Osteocyte (in vitro differentiated cells): ENCODE measurements around the gene MRPL41. TPM values are rescaled to one million over a fixed set of nuclear protein-coding genes. Genes with fewer than 3 reads are reported as not detected.
"Not testable (repeated sequence)": the region's sequence is repeated elsewhere in the genome, so short reads cannot be mapped to it uniquely, and the experiment has no call there.

Experiments
- DNase-seq: peaks from one replicate; pipeline ENCODE4 v3.0.0; 2021; ENCODE audit warnings: mixed read lengths; ENCODE audit not compliant: unreplicated experiment; ENCODE audit errors: extremely low spot score
- H3K27ac Mint-ChIP-seq: one replicate; pipeline ENCODE4 v1.8.0; 2021; ENCODE audit warnings: mild to moderate bottlenecking, mixed read lengths; ENCODE audit not compliant: unreplicated experiment
- H3K27me3 Mint-ChIP-seq: one replicate; pipeline ENCODE4 v1.8.0; 2021; ENCODE audit warnings: mixed read lengths; ENCODE audit not compliant: unreplicated experiment
- H3K36me3 Mint-ChIP-seq: one replicate; pipeline ENCODE4 v1.8.0; 2021; ENCODE audit warnings: mixed read lengths; ENCODE audit not compliant: unreplicated experiment
- H3K4me1 Mint-ChIP-seq: one replicate; pipeline ENCODE4 v1.8.0; 2021; ENCODE audit warnings: mixed read lengths; ENCODE audit not compliant: unreplicated experiment
- H3K4me3 Mint-ChIP-seq: one replicate; pipeline ENCODE4 v1.8.0; 2021; ENCODE audit warnings: mild to moderate bottlenecking, moderate library complexity, mixed read lengths; ENCODE audit not compliant: unreplicated experiment
- H3K9me3 Mint-ChIP-seq: one replicate; pipeline ENCODE4 v1.8.0; 2021; ENCODE audit warnings: mixed read lengths; ENCODE audit not compliant: unreplicated experiment
- CTCF ChIP-seq: fragments of 200-600 bp; sonication (generic); IDR thresholded peaks from 2 replicates; pipeline ENCODE4 v1.5.0; 2021; ENCODE audit warnings: antibody characterized with exemption, mild to moderate bottlenecking, moderate library complexity
- total RNA-seq: library from RNA; stranded (reverse); gene quantifications from 2 replicates; pipeline ENCODE4 v1.2.1, GENCODE V29; 2021

Gene MRPL41
- total RNA-seq, 1 donor from 2014 or later = 53.8 TPM

GRCh38 chr9:137558127-137558526 is 6.4 kb downstream of the MRPL41 start:
- Mint-ChIP-seq H3K27ac (no peak overlapping the region), H3K27me3 (no peaks in the 10 kb centered on the region), H3K9me3 (no peaks in the 10 kb centered on the region), H3K4me3 (no peak overlapping the region), H3K4me1 (no peaks in the 10 kb centered on the region), H3K36me3 (peaks cover 43% of the 10 kb centered on the region)
- DNase-seq = no peak
- no peak for TF ChIP-seq CTCF

GRCh38 chr9:137564134-137564533 is 12.5 kb downstream of the MRPL41 start:
- no peak overlapping the region for H3K27ac Mint-ChIP-seq
- no peaks in the 10 kb centered on the region for H3K9me3 Mint-ChIP-seq
- no peak for DNase-seq
- no peaks in the 10 kb centered on the region for H3K4me1 Mint-ChIP-seq
- no peaks in the 10 kb centered on the region for H3K27me3 Mint-ChIP-seq
- no peak for TF ChIP-seq CTCF
- H3K36me3 Mint-ChIP-seq = peaks cover 32% of the 10 kb centered on the region
- H3K4me3 Mint-ChIP-seq = no peak overlapping the region

- no peak for TF ChIP-seq CTCF
- Mint-ChIP-seq H3K36me3 (peaks cover 26% of the 10 kb centered on the region), H3K27ac (no peak overlapping the region), H3K9me3 (no peaks in the 10 kb centered on the region), H3K4me1 (no peaks in the 10 kb centered on the region), H3K27me3 (no peaks in the 10 kb centered on the region), H3K4me3 (no peak overlapping the region)
- no peak for DNase-seq
These were observed 13.2 kb downstream of the MRPL41 start for GRCh38 chr9:137564817-137565411.

- not testable (repeated sequence) for DNase-seq, H3K9me3 Mint-ChIP-seq, H3K27me3 Mint-ChIP-seq, H3K4me3 Mint-ChIP-seq, H3K4me1 Mint-ChIP-seq, H3K27ac Mint-ChIP-seq
- H3K36me3 Mint-ChIP-seq = peaks cover 28% of the 10 kb centered on the region
These were observed 16.8 kb downstream of the MRPL41 start for GRCh38 chr9:137568445-137568844.

GRCh38 chr9:137569609-137570203 is 18.0 kb downstream of the MRPL41 start:
- no peak overlapping the region for H3K27ac Mint-ChIP-seq
- H3K27me3 Mint-ChIP-seq = no peaks in the 10 kb centered on the region
- no peaks in the 10 kb centered on the region for H3K4me1 Mint-ChIP-seq
- no peak for TF ChIP-seq CTCF
- H3K4me3 Mint-ChIP-seq = no peak overlapping the region
- peaks cover 28% of the 10 kb centered on the region for H3K36me3 Mint-ChIP-seq
- H3K9me3 Mint-ChIP-seq = no peaks in the 10 kb centered on the region
- DNase-seq = no peak
